Pulmonary artery endothelial cell (primary cell): ENCODE data around the gene ZNF428. TPM values are rescaled to one million over a fixed set of nuclear protein-coding genes. Genes with fewer than 3 reads are reported as not detected.
"Not testable (repeated sequence)": the region's sequence is repeated elsewhere in the genome, so short reads cannot be mapped to it uniquely, and the experiment has no call there.

Experiments used
- DNase-seq: peaks from one replicate; pipeline ENCODE4 v3.0.0-alpha.2; 2011; ENCODE audit warnings: low read depth, low spot score
- total RNA-seq: library from RNA; depleted of rRNA; stranded (reverse); fragments of >200 nt; gene quantifications from 2 replicates; pipeline ENCODE4 v1.2.3, GENCODE V29; 2014

The ZNF428 gene
- total RNA-seq, 1 donor from 2014 or later = 48.7 TPM

GRCh38 chr19:43616954-43617353 lies 2.5 kb downstream of the ZNF428 start:
- DNase-seq = no peak

DNA sequence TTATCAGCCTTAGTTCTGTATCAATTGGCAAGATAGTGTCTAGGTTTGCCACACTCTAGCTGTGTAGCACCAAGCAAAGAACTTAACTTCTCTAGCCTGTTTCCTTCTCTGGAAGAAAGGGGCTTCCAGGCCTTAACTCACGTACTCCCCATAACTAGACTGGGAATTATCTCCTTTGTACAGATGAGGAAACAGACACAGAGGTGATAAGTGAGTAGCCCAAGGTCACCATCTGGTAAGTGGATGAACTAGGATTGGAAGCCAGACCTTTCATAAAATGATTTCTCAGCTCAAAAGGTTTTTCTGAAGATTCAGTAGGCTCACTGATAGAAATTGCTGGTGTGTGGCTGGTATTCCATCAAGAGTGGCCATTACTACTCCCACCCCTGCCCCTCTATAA lies 3.1 kb downstream of the ZNF428 start:
- DNase-seq = no peak

- no peak for DNase-seq
Observed at GRCh38 chr19:43612374-43612773, 7.1 kb downstream of the ZNF428 start.

GRCh38 chr19:43611788-43612187 lies 7.6 kb downstream of the ZNF428 start, which contains the start of gene SRRM5:
Gene SRRM5 (plus strand): TSS chr19:43612088. CDS start chr19:43612122, 34 bp downstream.
- no peak for DNase-seq

DNA sequence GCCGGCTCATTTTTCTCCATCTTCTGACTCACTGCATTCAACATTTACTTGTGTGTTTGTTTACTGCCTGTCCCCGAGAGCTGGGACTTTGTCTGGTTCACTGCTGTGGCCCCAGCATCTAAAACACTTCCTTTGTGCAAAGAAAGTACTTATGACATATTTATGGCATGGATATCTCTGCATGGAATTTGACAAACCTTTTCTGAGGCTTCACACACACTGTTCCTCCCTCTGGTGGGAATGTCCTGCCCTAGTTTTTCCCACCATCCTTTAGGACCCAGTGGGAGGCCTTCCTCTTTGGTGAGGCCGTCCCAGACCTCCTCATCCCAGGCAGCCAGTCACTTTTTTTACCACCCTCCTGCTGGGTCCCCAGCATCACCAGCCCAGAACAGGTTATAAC lies 8.9 kb downstream of the ZNF428 start:
- DNase-seq = no peak

- DNase-seq = no peak
Observed at GRCh38 chr19:43609872-43610271, 9.6 kb downstream of the ZNF428 start.

GRCh38 chr19:43607238-43608205 lies 11.9 kb downstream of the ZNF428 start:
- no peak for DNase-seq

DNA sequence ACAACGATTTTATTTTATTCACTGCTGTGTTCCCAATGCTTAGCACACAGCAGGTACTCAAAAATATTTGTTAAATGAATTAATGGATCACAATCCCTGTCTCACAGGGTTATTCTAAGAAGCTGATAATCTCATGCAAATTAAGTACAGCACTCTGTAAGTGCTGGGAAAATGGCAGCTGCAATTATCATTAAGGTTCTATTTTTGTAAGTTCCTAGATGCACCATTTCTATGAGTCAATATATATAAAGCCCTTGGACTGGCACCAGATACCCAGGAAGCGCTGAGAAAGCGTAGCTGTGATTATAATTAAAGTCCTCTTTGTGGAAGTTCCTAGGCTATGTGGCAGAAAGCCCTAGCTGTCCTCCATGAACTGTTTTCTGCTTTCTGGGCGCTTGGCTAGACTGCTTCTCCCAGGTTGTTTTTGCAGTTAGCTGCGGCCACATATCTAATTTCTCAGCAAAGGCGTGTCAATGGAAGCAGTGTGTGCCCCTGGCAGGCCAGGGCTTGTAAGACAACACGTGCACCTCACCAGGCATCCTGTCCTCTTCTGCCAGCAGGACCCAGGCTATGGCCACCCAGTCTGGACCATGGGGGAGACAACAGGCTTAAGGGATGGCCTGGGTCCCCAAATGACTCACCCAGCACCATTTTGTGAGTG lies 12.7 kb downstream of the ZNF428 start:
- DNase-seq = no peak

GRCh38 chr19:43605875-43606568 lies 13.4 kb downstream of the ZNF428 start:
- DNase-seq = no peak

DNA sequence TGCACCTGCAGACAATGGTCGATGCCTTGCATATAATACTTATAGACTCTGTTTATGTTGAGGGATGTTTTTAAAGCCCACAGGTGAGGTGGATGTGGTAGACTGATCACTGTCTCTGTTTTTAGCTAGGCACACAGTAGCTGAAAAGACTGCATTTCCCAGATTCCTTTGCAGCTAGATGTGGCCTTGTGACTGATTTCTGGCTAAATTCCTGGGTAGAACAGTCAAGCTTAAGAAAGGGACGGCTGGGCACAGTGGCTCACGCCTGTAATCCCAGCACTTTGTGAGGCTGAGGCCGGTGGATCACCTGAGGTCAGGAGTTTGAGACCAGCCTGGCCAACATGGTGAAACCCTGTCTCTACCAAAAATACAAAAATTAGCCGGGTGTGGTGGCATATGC lies 19.1 kb downstream of the ZNF428 start:
- DNase-seq = not testable (repeated sequence)

GRCh38 chr19:43599635-43600295 lies 19.7 kb downstream of the ZNF428 start:
- DNase-seq = no peak

GRCh38 chr19:43598445-43599240 lies 20.8 kb downstream of the ZNF428 start:
- no peak for DNase-seq

- DNase-seq = no peak
Observed at GRCh38 chr19:43597876-43598275, 21.6 kb downstream of the ZNF428 start.

- DNase-seq = no peak
Observed at GRCh38 chr19:43596842-43597461, 22.5 kb downstream of the ZNF428 start.

DNA sequence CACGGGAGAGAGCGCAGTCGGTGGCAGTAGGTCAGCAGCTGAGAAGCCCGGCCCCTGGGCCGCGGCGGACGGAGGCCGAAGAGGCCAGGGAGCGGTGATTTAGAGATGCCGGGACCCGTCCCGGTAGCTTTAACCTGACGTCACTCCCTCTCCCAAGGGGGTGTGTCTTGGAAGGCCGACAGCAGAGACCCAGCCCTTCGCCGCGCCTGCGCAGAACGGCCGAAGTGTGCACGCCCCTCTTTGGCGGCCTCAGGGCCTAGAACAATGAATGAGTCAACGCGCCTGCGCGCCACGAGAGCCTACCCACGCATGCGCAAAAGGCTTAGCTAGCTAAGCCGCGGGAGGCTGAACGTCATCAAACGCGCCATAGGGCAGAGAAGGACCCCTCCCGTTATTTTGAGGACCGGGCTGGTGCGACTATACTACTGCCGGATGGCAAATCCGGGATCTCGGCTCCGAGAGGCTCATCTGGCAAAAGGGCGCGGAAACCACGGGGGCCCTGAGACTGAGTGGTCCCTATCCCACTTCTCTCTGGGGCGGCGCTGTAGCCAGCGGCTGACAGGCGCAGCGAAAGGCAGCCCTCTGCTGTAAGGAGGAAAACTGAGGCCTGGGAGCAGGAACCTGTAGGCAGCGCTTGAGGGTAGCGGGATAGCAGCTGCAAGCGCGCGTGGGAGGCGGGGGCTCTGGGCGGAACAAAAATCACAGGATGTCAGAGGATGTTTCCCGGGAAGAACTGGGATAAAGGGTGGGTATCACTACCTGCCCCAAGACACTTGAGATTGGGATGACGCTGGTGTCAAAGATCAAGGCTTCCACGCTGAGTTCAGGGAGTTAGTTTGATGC lies 23.2 kb downstream of the ZNF428 start, which contains the start of the genes IRGQ and ZNF576:
IRGQ (minus strand) TSS at position 136 of the 843 bp plus-strand sequence. CDS start 796 bp downstream, outside the sequence.
ZNF576 (plus strand) TSS at position 597 of the 843 bp plus-strand sequence. CDS start 514 bp downstream, outside the sequence.
- peak; percentile 95 for DNase-seq

- no peak for DNase-seq
Observed at GRCh38 chr19:43595605-43595998, 23.8 kb downstream of the ZNF428 start.

DNA sequence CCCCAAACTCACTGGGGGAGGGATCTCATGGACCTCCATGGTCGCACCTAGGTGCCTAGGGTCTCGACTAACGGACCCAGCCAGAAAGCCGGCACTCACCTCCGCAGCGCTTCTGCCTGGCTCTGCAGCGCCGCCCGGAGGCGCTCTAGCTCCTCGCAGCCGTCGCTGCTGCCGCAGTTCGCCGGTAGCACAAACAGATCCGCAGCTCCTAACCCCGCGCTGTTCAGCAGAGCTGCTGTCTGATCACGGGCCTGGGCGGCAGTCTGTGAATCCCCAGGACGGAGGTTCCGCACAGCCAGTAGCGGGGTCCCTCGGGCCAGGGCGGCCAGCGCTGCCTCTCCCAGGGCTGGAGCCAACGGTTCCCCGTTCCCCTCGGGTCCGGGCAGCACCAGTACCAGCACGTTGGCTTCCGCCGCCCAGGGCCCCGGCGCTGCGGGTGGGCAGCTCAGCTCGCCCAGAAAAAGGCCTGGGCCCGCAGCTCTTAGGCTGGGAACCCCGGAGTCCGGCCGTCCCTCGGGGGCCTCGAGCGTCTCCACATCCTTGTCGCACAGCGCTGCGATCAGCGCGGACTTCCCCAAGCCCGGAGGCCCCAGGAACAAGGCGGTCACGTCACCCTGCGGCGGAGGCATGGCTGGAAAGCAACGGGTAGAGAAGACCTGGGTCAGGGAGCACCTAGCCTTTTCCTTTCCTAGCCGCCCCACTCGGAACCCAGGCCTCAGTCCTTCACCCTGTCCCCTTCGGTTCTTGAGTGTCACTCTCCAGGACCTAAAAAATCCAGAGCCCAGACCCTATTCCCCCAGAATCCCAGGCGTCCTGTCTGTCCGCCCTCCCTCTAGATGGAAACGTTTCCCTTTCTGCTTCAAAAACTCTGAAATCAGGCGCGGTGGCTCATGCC lies 24.5 kb downstream of the ZNF428 start:
- no peak for DNase-seq
